Putamen (tissue), 1 donor: ENCODE measurements around the gene ARPC2.

Experiments
- DNase-seq: peaks from one replicate; pipeline ENCODE4 v3.0.0-alpha.2; 2016; ENCODE audit warnings: low spot score

Gene ARPC2

GRCh38 chr2:218217360-218218267 lies 625 bp downstream of the ARPC2 start:
- DNase-seq: peak; percentile 35

DNA sequence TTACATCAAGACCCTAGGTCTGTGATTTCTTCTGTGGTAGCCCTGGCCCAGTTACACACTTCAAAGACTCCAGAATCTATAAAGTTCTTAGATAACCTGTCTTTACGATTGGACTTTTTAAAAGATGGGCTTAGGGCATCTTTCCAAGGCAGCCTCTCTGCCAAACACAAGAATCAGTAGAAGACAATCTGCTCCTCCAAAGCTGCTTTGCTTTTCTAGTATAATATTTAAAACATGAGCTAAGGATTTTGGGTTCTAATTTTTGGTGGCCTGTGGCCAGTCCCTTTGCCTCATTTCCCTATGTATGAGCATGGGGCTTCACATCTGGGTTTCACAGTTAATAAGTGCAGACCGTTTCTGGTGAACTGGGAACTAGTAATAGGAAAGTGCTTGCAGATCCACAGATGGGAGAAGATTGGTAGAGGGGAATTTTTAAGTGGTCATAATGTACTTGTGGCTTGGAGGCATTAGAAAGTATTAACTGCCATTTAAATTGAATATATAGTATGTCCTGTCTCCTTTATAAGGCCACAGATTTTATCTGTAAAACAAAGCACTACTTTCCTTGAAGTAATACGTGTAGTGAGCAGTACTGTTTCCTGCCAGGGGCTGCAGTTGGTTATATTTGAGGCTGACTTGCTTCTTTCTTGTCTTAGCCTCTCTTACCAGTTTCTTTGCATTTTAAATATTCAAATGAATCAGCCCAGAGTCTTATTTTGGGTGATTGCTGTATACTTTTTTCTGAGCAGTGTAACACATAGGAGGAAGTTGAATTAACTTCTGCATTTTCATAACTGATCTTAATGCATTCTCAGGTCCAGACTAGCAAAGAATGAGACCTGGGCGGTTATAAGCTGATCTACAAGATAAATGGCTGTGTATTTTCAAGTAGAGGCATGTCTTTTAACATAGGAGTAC lies 1.5 kb downstream of the ARPC2 start:
- DNase-seq: no peak

DNA sequence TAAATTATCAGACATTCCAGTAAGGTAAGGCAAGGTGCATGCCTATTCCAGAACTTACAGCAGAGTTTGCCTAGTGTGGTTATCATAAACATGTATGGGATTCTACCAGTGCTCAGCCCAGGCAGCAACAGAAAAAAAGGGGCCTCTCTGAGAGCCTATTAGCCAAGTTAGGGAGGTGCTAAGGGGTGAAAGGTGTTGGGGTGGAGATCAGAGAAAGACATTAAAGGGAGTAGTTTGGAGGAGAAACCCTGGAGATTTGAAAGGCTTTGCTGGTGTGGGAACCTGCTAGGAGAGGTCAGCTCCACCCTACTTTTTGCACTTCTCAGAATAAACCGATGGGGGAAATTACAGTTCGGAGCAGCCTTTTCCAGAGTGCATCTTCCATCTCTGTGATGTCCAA lies 2.9 kb downstream of the ARPC2 start:
- DNase-seq: no peak

DNA sequence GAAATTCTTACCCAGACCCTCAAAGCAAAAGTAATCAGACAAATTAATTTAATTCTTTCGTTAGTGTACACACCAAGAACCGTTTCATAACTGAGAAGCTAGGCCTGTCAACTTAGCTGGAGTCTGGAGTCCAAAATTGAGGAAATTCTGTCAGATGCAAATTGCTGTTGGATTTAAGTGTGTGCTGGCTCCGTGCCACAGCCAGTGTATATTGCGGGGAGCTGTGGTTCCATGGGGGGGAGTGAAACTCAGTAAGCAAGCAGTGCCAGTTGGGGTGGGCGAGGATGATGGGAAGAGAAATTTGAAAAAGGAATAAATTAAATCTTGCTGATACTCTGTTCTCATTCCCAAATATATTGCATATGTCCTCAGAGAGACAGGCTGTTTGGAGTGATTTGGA lies 4.0 kb downstream of the ARPC2 start:
- peak; percentile 73 for DNase-seq

DNA sequence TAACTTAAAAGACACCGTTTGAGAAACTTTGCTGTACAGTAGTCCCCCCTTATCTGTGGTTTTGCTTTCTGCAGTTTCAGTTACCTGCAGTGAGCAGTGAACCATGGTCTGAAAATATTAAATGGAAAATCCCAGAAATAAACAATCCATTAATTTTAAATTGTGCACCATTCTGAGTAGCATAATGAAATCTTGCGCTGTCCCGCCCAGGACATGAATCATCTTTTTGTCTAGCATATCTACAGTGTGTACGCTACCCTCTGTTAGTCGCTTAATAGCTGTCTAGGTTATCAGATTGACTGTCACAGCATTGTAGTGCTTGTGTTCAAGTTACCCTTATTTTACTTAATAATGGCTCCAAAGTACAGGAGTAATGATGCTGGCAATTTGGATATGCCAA lies 6.1 kb downstream of the ARPC2 start:
- DNase-seq: no peak

DNA sequence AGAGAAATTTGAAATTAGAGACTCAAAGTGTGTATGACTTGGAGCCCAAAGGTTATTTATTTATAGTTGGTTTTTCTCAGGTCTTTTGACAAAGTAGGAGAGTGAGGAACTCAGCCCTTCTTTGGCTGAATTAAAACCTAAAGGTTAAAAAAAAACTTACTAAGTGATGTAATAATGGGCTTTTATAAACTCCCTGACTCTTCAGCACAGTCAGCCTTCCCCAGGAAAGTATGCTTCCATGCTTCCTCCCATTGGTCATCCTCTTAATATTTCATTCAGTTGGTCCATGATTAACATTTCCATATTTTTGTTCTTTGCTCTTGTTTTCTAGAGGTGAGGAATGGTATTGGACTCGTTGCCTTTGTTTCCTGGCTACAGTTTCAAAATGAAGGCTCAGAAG lies 7.2 kb downstream of the ARPC2 start:
- no peak for DNase-seq

GRCh38 chr2:218226903-218227302 lies 9.9 kb downstream of the ARPC2 start:
- DNase-seq: no peak

DNA sequence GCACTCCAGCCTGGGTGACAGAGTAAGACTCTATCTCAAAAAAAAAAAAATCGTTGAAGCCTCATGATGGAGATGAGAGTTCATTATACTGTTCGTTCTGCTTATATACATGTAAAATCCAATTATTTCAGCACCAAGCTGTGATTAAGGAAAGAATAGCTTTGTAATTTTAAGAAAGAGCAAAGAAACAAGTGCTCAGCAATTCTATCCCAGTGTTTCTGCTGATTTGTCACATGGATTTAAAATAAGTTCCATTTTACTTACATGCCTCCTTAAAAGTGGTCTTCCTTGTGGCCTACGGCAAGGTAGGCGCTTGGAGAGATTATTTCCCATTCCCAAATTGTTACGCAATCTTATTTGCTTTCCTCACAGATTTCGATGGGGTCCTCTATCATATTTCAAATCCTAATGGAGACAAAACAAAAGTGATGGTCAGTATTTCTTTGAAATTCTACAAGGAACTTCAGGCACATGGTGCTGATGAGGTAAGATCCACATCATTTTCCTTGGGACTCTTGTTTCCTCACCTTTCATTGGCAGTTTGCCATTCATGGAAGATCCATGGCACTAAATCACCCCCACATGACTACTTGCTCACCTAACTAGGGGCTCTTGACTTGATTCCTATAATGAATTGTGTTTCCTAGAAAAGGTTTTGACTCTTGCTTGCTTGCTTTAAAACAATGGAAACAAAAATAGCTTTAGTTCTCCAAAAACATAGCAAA lies 11.5 kb downstream of the ARPC2 start:
- DNase-seq: no peak

DNA sequence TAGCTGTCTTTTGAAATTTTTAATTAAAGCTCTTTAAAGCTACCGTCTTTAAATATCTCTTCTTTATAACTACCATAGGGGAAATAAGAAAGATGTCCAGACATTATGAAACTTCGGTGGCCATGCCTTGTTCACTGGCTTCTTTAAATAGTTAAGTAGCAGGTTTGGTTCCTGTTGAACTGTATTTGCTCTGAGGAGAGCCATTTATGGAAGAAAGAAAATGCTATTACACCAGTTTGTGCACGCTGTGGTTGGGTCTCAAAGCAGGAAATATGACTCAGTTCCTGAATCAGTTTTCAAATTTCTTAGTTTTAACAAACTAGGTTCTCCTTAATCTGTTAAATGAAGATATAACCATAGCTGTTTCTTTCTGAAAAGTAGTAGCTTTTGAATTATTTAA lies 12.2 kb downstream of the ARPC2 start:
- DNase-seq: no peak

DNA sequence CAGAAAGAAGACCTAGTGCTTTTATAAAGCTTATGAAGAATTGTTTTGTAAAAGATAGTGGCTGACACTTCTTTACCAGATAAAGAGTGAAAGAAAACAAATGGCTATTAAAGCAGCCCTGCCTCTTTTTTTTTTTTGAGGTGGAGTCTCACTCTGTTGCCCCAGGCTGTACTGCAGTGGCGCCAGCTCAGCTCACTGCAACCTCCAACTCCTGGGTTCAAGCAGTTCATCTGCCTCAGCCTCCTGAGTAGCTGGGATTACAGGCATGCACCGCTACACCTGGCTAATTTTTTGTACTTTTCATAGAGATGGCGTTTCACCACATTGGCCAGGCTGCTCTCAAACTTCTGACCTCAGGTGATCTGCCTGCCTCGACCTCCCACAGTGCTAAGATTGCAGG lies 12.9 kb downstream of the ARPC2 start:
- DNase-seq: no peak

GRCh38 chr2:218230882-218231281 lies 13.9 kb downstream of the ARPC2 start:
- no peak for DNase-seq

- DNase-seq: no peak
Observed at GRCh38 chr2:218233543-218233942, 16.6 kb downstream of the ARPC2 start.

- DNase-seq: no peak
Observed at GRCh38 chr2:218234521-218234920, 17.5 kb downstream of the ARPC2 start.

- DNase-seq: no peak
Observed at GRCh38 chr2:218235017-218235416, 18.0 kb downstream of the ARPC2 start.

DNA sequence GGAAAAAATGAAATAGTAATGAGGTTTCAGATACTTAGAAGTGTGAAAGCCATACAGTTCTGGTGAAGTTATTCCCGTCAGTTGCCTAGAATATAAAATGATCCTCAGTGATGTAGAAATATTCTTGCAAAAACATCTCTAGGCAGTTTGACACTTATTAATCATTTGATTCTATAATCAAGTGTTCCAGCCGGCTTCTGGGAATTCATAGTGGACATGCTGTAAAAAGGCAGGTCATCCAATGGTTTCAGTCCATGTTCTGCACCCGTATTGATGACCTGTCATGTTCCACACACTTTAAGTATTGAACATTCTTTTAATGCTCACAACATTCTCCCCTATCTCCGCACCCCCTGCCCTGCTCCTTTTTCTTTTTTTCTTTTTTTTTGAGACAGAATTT lies 19.8 kb downstream of the ARPC2 start:
- no peak for DNase-seq

DNA sequence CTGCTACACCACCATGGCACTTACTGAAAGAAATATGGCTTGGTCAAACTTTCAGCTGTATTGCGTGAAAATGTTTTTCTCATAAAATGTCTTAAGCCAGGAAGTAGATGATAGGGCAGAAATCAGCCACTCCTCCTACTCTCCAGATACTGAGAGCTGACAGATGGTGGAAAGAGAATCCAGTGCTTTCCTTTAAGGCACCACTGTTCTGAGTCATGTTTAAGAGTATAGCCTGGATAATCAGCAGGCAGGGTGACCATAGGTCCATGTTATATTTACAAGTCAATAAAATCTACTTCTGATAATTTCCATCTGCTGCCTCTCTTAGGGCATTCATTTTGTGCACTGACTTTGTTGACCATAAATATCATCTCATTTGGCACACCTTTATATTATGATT lies 21.9 kb downstream of the ARPC2 start:
- no peak for DNase-seq

DNA sequence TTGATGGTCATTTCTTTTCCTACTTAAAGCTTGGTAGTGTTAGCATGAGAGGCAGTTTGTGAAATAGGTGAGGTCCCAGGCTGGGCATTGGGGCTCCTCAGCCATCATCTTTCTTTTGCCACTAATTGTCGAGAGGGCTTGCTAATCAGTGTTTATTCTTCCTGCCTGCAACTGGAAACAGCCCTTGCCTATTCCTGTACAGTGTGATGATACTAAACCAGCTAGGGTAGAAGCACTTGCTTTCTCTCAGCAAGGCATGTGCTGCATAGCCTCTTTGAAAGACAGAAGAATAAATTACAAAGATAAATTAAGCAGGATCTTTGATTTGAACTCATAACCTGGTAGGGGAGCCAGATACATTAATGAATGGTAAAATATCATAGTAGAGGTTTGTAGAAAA lies 27.2 kb downstream of the ARPC2 start:
- DNase-seq: no peak

GRCh38 chr2:218244665-218245064 lies 27.7 kb downstream of the ARPC2 start:
- DNase-seq: no peak

DNA sequence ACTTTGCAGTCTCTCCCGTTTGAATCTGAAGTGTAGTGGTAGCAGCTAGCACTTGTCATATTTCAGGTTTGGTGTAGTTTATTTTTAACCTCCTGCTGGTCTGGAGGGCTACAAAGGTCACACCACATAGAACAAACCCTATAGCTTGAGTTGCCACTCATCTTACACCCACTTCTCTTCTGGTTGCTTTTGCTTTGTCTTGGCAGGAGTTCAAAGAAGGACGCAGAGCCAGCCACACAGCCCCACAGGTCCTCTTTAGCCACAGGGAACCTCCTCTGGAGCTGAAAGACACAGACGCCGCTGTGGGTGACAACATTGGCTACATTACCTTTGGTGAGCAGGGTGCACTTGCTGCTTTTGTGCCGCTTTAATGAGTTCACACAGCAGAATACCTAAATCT lies 28.2 kb downstream of the ARPC2 start:
- no peak for DNase-seq

GRCh38 chr2:218249691-218250090 lies 32.7 kb downstream of the ARPC2 start:
- no peak for DNase-seq

GRCh38 chr2:218252509-218253231 lies 35.7 kb downstream of the ARPC2 start:
- no peak for DNase-seq

GRCh38 chr2:218253232-218253625 lies 36.2 kb downstream of the ARPC2 start:
- DNase-seq: no peak
